GM18951 (cell line): ENCODE results near the gene FAF2.

Experiments used
- POLR2A ChIP-seq: IDR thresholded peaks from 4 replicates; pipeline ENCODE4 v1.6.1; 2011; ENCODE audit warnings: mild to moderate bottlenecking; ENCODE audit not compliant: insufficient read length, insufficient read depth; ENCODE audit errors: extremely low read depth
- in situ Hi-C: fragments of 300-500 bp; cut with MboI; formaldehyde crosslinking; loops from one replicate; pipeline ENCODE4 v1.12.0; 2022; ENCODE audit warnings: low sequenced_read_pairs, mixed read lengths, inconsistent platforms; ENCODE audit not compliant: unreplicated experiment

Gene FAF2, protein sequence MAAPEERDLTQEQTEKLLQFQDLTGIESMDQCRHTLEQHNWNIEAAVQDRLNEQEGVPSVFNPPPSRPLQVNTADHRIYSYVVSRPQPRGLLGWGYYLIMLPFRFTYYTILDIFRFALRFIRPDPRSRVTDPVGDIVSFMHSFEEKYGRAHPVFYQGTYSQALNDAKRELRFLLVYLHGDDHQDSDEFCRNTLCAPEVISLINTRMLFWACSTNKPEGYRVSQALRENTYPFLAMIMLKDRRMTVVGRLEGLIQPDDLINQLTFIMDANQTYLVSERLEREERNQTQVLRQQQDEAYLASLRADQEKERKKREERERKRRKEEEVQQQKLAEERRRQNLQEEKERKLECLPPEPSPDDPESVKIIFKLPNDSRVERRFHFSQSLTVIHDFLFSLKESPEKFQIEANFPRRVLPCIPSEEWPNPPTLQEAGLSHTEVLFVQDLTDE

DNA sequence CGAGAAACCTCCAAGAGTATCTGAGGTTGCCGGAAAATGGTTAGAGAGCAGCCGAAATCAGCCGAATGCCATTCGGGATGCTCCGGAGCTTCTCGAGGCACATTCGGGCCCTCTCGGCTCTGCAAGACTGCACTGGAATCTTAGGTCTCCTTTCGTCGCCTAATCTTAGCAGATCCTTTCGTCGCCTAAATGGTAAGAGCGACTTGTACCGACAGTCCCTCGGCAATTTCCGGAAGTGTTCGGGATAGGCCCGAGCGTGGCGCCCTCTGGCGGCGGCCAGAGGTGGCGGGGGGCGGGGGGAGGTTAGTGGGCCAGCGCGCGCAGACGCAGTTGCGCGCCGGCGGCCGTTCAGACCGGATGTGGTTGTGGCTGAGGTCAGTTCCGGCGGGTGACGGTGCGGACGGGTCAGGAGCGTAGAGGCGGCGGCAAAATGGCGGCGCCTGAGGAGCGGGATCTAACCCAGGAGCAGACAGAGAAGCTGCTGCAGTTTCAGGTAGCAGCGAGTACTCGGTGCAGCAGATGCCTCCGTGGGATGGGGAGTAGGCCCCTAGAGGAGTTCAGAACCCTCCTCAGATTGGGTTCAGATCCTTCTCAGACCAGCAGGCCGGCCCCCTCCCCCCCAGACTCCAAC lies at the start of gene FAF2:
TSS of gene FAF2 (plus strand) at position 408 of the 631 bp plus-strand sequence. CDS start at position 431, 23 bp downstream.
- in situ Hi-C loops, result no loop called here
- peak; percentile 90 for TF ChIP-seq POLR2A

DNA sequence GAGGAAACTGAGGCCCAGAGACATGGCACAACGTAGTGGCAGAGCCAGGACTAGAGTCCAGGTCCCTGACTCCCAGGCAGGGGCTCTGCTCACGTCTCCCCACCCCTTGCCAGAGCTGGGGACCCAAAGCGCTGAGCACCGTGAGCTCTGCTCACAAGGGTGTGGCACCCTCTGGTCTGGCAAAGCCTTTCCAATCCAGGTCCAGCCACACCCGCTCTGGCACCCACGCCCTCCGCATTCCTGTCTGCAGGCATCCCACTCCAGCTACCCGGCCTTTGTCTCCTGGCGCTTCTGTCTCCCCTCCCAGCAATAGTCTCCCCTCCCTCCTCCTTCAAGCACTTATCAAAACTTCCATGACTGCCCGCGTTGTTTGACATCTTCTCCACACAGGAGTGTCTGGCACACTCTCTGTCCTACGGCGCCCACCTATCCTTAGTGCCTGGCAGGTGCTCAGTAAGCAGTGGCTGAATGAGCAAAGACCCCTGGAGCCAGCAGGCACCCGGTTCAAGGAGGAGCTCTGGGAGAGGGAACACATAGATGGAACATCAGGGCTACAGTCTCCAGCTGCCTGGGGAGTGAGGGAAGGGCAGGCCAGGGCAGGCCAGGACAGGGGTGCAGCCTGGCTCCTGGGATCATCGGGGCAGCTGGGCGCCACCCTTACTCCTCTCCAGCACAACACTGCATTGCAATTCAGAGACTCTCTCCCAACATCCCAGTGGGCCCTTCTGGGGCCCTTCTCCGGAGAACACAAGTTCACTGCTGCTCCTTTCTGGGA lies 47.6 kb upstream of the FAF2 start:
- in situ Hi-C loops, result loop anchor here (25.0 kb wide), 1 partner anchor 663 kb away; no protein-coding TSS in a partner anchor
- TF ChIP-seq POLR2A, result no peak

DNA sequence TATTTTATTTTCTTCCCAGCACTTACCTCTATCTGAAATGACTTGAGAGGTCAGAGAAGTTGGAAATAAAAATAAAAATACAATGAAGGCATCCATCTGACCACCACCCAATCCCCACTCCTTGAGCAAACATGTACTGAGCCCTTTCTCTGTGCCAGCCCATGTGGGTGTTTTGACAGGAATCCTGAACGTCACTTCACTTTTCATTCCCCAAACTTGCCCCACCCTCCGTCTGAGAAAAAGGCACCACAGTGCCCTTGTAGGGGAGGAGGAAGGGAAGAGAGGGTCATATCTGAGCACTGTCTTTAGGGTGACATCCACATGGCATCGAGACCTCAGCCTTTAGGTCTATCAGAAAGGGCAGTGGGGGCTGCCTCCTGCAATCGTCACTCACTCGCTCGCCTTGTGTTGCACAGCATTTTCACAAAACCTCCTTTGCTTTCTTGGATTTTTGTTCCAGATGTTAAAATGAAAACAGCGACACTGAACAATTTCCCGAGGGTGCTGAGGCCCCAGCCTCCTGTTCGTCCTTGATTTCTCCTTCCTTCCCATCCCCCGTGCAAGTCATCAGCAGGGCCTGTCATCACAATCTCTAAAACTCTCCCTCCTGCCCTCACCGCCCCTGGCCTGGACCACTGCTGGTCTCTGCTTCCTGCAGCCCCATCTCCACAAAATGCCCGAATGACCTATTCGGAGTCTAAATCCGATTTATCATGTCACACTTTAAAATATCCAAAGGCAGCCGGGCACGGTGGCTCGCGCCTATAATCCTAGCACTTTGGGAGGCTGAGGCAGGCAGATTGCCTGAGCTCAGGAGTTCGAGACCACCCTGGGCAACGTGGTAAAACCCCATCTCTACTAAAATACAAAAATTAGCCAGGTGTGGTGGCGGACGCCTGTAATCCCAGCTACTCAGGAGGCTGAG lies 46.6 kb upstream of the FAF2 start:
- in situ Hi-C loops, result loop anchor here (25.0 kb wide), 1 partner anchor 664 kb away; no protein-coding TSS in a partner anchor

DNA sequence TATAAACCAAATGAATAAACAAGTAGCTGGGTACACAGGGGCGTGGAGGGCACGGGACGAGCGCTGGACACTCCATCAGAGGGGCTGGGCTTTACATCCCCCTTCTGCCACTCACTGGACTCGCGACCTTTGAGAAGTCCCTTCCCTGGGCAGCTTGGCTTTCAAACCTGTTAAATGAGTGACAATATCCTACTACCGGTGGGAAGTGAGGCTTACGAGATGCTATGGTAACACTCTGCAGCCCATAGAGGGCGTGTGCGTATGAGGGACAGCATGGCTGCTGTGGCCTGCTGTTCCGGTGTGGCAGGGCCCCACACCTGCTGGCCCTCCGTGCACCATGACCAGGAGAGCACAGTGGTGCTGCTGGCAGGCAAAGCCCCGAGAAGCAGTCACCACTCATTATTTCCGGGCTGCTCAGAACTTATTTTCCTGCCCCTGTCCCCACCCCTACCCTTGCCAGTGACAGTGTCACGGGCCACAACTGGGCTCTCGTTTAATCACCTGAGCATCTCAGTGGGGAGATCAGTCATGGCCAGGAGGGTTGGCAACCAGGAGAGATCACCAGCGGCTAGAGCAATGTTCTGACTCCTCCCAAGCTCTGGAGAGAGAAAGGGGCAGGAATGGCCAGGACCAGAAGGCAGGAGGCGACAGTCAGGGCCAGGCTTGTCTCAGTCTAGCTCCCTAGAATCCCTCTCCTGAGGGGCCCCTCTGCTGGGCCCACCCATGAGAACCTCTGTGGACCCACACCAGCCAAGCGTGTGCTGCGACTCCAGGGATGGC lies 42.3 kb upstream of the FAF2 start:
- in situ Hi-C loops, result loop anchor here (25.0 kb wide), 1 partner anchor 669 kb away; no protein-coding TSS in a partner anchor

More for the DNA sequence above, 46.6 kb upstream of the FAF2 start:
- no peak for TF ChIP-seq POLR2A

DNA sequence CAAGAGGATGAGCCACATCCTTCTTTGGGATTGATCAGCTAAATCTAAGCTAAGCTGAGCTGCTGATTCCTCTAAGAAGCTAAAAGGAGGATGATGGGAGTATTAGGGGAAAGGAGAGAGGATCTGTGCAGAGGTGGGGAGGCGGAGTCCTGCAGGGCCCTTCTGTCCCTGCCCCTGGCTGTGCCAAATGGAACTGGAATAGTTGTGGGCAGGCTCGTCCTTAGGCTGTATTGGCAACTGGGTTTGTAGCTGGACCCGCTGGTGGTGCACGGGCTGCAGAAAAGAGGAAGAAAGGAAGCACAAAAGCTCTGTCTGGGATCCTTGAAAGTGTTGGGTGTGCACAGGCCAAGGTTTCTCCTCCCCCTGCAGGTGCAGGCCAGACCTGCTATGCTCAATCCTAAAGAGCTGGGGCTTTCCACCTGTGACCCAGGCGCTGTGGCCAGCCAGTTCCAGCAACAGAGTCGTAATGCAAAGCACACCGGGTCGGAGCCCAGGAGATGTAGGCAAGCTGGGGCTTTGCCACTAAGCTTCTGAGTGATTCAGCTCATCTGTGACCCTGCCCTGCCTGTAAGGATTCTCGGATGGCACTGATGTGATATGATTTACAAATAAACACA lies 41.6 kb upstream of the FAF2 start:
- in situ Hi-C loops, result loop anchor here (25.0 kb wide), 1 partner anchor 669 kb away; no protein-coding TSS in a partner anchor
- no peak for TF ChIP-seq POLR2A

More for the DNA sequence above, 42.3 kb upstream of the FAF2 start:
- TF ChIP-seq POLR2A, result no peak

DNA sequence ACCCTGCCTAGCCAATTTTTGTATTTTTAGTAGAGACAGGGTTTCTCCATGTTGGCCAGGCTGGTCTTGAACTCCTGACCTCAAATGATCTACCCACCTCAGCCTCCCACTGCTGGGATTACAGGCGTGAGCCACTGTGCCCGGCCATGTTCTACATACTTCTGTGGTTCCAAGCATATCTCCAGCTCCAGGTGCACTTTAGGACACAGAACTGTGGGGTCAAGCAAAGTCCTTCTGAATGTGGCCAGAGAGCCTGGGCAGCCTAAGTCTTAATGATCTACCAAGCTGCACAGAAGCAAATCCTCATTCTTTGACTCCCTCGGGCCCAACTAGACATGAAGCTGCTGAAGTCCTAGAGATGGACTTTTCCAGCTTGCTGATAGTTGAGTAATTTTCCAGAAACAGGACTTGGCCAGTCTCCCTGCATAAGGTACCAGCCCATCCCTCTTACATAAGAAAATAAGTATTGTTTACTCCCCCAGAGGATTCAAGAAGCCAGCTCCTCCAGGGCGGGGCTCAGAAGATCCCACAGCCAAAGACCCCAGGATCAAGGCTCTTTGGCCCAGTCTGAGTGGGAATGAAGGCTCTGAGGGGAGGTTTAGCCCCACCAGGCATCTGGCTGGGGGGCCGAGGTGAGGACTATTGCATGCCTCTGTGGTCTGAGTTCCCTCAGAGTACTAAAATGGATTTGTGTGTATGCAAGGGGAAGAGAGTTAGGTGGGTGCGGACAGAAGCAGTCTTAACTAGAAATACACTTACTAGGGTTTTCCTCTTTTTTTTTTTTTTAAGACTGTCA lies 40.5 kb upstream of the FAF2 start:
- in situ Hi-C loops, result loop anchor here (25.0 kb wide), 1 partner anchor 670 kb away; no protein-coding TSS in a partner anchor
- no peak for TF ChIP-seq POLR2A

DNA sequence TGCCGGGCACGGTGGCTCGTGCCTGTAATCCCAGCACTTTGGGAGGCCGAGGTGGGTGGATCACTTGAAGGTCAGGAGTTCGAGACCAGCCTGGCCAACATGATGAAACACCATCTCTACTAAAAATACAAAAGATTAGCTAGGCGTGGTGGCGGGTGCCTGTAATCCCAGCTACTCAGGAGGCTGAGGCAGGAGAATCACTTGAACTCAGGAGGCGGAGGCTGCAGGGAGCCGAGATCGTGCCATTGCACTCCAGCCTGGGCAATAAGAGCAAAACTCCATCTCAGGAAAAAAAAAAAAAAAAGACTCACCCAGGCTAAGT lies 40.0 kb upstream of the FAF2 start:
- in situ Hi-C loops, result loop anchor here (25.0 kb wide), 1 partner anchor 671 kb away; no protein-coding TSS in a partner anchor

DNA sequence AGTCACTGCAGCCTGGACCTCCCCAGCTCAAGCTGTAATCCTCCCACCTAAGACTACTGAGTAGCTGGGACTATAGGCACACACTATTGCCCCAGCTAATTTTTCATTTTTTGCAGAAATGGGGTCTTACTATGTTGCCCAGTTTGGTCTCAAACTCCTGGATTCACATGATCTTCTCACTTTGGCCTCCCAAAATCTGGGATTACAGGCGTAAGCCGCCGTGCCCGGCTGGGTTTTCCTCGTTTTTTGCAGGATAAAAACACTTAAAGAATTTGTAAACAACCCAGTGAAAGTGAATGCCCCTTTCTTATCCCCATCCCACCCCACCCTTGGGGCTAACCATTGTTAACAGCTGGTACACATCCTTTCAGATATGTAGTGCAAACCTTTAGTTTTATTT lies 39.6 kb upstream of the FAF2 start:
- no peak for TF ChIP-seq POLR2A
- in situ Hi-C loops, result loop anchor here (25.0 kb wide), 1 partner anchor 671 kb away; no protein-coding TSS in a partner anchor

DNA sequence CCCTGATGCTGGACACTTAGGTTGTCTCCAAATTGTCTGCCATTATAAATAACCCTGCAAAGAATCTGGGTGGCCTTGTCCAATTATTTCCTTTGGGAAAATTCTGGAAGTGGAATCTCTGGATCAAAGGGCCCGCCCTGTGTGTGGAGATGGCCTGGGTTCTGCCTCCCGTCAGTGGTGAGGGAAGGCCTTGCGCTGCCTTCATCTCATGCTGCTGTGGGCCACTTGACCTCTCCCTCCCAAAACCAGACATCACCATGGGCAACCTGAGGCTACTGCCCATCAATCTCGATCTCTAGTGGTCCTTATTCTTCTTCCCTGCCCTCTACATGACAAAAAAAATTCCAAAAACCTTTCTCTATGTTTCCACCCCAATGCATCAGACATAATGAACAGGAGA lies 38.4 kb upstream of the FAF2 start:
- TF ChIP-seq POLR2A, result no peak
- in situ Hi-C loops, result loop anchor here (25.0 kb wide), 1 partner anchor 672 kb away; no protein-coding TSS in a partner anchor

DNA sequence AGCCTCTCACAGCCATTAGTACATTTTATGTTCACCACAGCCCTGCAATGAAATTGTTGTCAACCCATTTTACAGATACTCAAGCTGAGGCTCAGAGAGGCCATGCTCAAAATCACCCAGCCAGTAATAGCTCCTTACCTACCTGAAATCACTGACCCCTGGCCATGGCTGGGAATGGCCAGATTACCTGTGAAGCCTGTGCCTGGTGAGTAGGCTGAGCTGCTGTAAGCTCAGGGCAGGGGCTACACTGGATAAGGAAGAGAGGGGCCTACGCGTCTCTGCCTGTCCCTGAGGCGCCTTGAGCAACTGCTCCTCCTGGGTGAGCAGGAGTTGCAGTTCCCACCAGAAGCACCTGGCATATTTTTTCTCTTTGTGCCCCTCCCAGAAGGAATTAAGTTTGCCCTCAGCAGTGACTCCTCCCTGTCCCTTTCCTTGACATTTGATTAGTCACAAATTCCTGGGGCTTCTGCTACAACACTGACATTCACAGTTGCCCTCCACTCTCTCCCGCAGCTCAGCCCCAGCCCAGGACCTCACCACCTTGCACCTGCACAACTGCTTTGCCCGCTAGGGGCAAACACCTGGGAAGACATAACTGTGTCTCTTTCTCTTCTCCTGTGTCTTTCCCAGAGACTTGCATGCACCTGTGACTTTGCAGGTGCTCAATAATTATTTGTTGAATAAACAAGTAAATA lies 37.6 kb upstream of the FAF2 start:
- in situ Hi-C loops, result loop anchor here (25.0 kb wide), 1 partner anchor 673 kb away; no protein-coding TSS in a partner anchor
- TF ChIP-seq POLR2A, result no peak
